ENCODE results near the gene C1QTNF12.
A peak's percentile ranks its signal among the peaks of the same experiment; 100 is the strongest.

C1QTNF12 gene

GRCh38 chr1:1281533-1282321, 35.2 kb upstream of the C1QTNF12 start:
- DNase-seq, result no peak

GRCh38 chr1:1280782-1281481, 34.4 kb upstream of the C1QTNF12 start:
- DNase-seq, result no peak

GRCh38 chr1:1279028-1279427, 32.5 kb upstream of the C1QTNF12 start:
- no peak for DNase-seq

GRCh38 chr1:1278620-1279019, 32.1 kb upstream of the C1QTNF12 start:
- no peak for DNase-seq

GRCh38 chr1:1275836-1276235, 29.3 kb upstream of the C1QTNF12 start:
- DNase-seq, result no peak

- no peak for DNase-seq
Observed at GRCh38 chr1:1274931-1275431, 28.5 kb upstream of the C1QTNF12 start.

- no peak for DNase-seq
Observed at GRCh38 chr1:1274299-1274930, 27.9 kb upstream of the C1QTNF12 start.

GRCh38 chr1:1273512-1274298, 27.2 kb upstream of the C1QTNF12 start, which contains the start of gene UBE2J2:
TSS of gene UBE2J2 (minus strand) at chr1:1273854. CDS start at chr1:1267992, 5,862 bp downstream.
- DNase-seq, result peak; percentile 95

- no peak for DNase-seq
Observed at GRCh38 chr1:1273209-1273511, 26.6 kb upstream of the C1QTNF12 start.

GRCh38 chr1:1272341-1273208, 26.1 kb upstream of the C1QTNF12 start:
- DNase-seq, result no peak

GRCh38 chr1:1270813-1271212, 24.3 kb upstream of the C1QTNF12 start:
- DNase-seq, result no peak

- no peak for DNase-seq
Observed at GRCh38 chr1:1268284-1268682, 21.8 kb upstream of the C1QTNF12 start.

- no peak for DNase-seq
Observed at GRCh38 chr1:1267488-1268283, 21.2 kb upstream of the C1QTNF12 start.

- DNase-seq, result no peak
Observed at GRCh38 chr1:1264868-1265272, 18.3 kb upstream of the C1QTNF12 start.

- DNase-seq, result no peak
Observed at GRCh38 chr1:1264026-1264425, 17.5 kb upstream of the C1QTNF12 start.

GRCh38 chr1:1262758-1263157, 16.2 kb upstream of the C1QTNF12 start:
- no peak for DNase-seq

- DNase-seq, result no peak
Observed at GRCh38 chr1:1262071-1262470, 15.5 kb upstream of the C1QTNF12 start.

GRCh38 chr1:1260843-1261560, 14.5 kb upstream of the C1QTNF12 start:
- DNase-seq, result no peak

GRCh38 chr1:1259951-1260600, 13.6 kb upstream of the C1QTNF12 start:
- no peak for DNase-seq

GRCh38 chr1:1259540-1259939, 13.0 kb upstream of the C1QTNF12 start:
- DNase-seq, result no peak

All from activated CD4-positive, alpha-beta T cell treated with anti-CD3 and anti-CD28 coated beads, Interleukin-10, Interleukin-2, amounts not matched to agents 100 ng/mL and 50 ng/mL, durations not matched to agents 16 hours and 8 hours (primary cell).